Testis (tissue), 2 donors: ENCODE data around the gene SLC12A9.
"Not testable (repeated sequence)": the region's sequence is repeated elsewhere in the genome, so short reads cannot be mapped to it uniquely, and the experiment has no call there.

ENCODE experiments used
- CTCF ChIP-seq, 3 experiments: fragments of 450-650 bp in 2 of 3; fragments of 200-600 bp in 1 of 3; sonication (generic) in 1 of 3; IDR thresholded peaks; one replicate each; pipeline ENCODE4 v1.5.1; 2016 to 2019; ENCODE audit warnings: antibody characterized with exemption in 3 of 3, mild to moderate bottlenecking in 2 of 3, moderate library complexity in 1 of 3
- POLR2A ChIP-seq: fragments of 450-650 bp; IDR thresholded peaks from one replicate; pipeline ENCODE4 v1.6.1; 2017; ENCODE audit warnings: antibody characterized with exemption, mild to moderate bottlenecking, moderate library complexity

- not testable (repeated sequence) for TF ChIP-seq POLR2A; CTCF (IDR thresholded peaks at IDR 0.05)
Observed at GRCh38 chr7:100854899-100855298, 2.4 kb downstream of the SLC12A9 start.
